ELF-1 (cell line): ENCODE results near the gene LRIG1.

Experiments
- DNase-seq: peaks from one replicate; pipeline ENCODE4 v3.0.0-alpha.2; 2016; ENCODE audit warnings: low read depth, low spot score

The LRIG1 gene

DNA sequence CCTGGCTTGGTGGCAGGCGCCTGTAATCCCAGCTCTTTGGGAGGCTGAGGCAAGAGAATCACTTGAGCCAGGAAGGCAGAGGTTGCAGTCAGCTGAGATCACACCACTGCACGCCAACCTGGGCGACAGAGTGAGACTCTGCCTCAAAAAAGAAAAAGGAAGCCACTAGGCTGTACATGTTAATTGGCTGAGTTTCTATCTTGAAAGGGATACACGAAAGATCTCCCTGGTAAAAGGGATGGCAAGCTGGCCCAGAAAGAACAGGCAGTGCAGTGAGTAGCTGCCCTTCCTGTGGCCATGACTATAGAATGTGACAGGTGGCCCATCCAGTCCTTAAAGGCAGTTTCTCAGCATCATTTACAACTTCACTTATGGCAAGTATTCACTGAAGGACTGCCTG, 12.3 kb downstream of the LRIG1 start:
- no peak for DNase-seq

DNA sequence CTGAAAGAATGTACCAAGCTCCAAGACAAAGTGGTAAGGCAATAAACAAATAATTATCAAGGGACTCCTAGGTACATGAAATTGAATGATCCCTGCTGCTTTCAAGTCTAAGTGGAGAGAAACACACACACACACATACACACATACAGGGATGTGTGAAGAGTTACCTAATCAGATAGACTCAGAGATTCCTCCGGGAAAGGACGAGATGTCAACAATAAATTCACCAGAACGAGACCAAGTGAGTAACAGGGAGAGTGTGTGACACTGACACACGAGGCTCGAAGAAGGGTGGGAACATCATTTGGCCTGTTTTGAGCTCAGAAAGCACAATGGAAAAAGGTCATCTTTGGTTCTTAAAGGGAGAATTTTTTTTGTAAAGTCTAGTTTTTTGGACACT, 13.4 kb downstream of the LRIG1 start:
- no peak for DNase-seq

DNA sequence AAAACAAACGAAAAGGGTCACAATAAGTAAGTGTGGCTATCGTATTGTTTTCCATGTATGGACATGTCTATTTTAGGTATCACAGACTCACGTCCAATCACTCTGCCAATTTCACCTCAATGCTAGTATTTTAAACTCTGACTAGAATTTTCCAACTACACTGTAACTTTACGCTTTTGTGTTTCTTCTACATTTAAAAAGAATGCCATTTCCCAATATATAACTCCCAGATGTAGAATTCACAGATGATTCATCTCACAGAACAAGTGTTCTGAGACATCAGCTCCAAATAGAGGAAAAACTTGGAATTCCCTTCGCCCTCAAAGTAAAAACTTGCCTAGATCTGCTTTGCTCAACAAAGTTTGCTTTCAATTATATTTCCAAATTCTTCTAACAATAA, 14.2 kb downstream of the LRIG1 start:
- DNase-seq, result no peak

DNA sequence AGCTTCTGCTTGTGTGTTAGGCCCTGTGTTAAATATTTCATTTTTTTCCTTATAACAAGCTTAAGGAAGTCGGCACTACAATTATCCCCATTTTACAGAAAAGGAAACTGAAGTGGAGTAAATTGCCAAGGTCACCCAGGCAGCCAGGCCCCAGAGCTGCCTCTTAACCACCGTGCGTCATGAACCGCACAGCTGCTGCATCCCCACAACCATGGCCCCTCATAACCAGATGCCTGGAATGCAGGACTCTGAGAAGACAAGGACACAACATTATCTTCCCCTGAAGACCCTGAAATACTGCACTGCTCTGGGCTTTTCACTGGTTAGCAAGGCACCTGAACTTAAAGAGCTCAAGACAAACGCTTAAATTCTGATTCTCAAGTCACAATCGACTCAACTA, 14.6 kb downstream of the LRIG1 start:
- DNase-seq, result no peak

DNA sequence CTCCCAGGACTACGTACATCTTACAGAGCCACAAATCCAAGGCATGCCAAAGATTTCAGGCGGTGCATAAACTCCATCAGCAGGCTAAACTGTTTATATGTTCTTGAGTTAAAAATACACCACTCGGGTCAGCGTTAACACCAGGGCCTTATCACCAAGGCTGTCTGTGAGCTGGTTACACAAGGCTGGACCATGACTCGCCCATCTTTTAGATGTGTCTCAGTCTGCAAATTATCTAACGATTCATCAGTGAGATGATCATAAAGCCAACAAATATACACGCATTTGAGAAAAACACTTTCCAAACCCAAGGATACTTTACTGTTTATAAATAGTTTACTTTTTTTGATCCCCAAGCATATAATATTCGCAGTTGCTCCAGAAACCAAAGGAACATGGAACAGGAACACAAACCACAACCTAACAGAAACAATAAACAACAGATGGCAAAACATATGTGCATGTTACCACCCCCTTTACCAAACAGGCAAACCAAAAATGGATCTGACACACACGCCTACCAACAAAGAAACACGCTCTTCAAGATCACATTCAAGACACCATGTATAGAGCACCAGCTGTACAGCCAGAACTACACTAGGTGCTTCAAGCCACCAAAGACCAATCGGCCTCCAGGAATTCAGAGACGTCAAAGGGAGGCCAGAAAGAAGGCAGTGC, 15.4 kb downstream of the LRIG1 start:
- DNase-seq, result no peak

DNA sequence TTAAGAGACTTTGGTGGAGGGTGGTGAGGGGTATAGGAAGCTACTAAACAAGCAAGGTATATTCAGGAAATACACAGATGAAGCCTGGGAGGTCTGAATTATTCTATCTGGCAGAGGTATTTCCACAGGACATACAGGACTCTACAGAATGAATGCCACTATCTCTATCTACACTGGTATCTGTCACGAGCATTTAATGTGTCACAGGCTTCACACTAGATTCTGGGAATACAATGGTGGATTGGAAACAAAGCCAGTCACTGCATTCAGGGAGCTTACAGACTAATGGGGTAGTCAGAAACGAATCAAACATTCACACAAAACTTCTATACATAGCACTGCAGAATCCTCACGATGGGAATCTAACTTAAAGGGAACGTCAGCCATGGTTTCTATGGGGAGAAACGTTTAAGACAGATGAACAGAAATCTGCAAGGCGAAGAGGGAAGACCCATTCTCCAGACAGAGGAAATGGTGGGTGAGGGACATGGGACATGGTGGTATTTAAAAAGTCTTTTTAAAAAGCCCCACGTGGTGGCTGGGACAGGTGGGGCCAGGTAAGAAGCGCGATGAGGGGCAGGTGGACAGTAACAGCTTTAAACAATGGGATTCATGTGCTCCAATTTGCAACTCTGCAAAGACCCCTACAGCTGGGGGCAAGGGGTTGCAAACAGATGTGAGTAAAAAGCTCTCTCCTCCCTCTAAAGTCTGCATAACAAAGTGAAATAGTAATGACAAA, 16.5 kb downstream of the LRIG1 start:
- DNase-seq, result no peak

DNA sequence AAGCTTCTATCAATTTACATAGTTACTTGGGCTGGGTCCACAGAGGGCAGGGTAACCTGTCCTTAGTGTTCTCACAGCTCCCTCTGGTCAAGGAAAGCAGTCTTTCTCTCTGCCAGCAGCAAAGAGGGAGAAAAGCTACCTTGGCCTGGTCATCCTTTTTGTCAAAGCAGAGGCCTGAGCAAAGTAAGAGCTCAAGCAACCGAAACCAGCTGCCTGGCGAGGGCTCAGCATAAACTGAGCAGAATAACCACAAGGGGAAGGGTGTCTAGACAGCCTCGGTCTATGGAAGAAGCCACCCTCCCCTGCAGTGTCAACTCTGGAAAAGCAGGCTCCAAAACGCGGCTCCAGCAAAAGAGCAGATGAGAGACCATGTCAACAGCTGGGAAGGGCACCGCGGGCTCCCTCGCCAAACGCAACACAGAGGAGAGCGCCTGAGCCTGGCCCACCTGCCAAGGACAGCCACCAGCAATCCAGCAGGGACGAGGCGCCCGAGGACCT, 17.4 kb downstream of the LRIG1 start:
- DNase-seq, result peak; percentile 35

DNA sequence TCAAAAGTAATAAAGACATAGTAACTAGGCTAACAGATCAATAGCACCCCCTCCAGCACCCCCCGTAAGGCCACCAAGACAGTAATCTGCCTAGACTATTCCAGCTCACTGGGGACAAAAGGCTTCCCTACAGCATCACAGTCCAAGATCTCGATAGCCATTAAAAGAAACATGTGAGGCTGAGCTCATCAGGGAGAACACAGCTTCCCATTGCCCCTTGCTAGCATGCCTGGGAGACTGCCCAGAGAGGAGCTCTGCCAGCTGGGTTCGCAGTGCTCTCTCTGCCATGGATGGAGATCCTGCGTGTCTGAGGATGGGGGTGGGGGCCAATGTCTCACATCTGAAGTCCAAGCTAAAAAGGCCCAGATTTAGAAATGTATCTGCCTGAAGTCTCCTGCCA, 17.8 kb downstream of the LRIG1 start:
- no peak for DNase-seq

DNA sequence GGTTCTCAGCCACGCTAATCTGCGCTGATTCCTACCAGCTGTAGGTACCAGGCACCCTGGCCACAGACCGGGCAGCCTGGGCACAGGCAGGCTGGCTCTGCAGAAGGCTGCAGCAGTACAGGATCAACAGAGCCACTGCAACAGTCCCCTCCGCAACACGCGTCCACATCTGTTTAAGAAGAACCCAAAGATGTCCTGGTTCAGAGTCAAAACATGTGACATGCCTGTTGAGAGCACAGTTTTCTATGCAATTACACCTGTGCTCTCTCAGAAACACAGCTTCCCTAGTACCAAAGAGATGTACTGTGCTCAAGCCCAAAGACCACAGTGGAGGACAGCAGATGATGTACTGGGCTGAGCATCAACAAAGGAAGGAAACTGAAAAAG, 18.8 kb downstream of the LRIG1 start:
- DNase-seq, result no peak

DNA sequence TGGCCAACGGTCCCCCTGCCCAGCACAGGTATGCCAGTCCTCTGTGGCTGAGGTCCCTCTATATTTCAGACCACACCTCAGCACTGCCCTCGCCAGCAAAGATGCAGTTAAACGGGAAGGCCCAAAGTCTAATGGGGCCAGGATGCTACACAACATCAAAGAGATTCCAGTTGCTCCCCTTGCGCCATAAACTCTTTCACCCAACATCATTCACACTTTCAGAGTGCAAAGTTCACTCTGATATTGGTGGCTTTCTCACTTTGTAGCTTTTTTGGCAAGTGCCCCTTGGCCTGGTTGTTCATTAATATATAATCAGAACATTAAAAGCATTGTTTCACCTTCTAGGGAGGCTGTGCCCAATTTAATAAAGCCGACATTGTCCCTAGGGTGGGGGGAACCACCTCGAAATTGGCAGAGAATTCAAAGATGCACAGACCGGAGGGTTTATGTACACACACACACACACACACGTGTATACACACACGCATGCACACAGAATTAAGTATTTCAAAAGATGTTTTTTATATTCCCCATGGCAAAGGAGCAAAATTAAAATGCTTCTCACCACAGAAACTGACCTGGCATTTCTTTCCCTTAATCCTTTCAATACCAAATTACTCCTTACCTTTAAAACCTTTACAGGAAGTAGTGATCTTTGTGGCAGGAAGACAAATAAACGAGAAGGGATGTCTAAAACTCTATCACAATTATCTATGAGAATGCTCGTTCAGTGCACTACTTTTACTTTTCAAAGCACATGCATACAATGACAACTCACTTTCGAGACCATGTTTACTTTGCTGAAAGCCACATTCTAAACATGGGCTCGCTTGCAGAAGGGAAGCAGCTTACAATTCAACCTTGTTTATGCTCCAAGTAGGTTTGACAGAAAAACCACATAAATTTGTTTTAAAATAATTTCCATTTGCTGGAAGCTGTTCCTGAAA, 19.5 kb downstream of the LRIG1 start:
- DNase-seq, result no peak

DNA sequence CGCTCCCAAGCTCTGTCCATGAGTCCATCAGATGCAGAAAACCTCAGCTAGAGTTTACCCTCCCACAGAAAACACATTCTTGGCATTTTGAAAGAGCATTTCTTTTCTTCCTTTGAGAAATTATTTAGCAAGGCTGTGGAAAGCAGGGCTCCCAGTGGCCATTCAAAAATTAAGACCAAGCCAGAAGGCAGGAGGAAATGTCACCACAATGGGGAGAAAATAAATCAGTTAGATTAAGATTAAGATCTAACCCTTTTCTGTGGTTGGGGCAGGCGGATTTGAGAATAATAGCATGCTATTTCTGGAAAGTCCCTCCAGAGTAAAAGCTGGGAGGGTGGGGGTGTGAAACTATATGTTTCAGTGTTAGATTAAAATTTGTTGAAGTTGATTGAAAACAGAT, 20.2 kb downstream of the LRIG1 start:
- DNase-seq, result no peak

DNA sequence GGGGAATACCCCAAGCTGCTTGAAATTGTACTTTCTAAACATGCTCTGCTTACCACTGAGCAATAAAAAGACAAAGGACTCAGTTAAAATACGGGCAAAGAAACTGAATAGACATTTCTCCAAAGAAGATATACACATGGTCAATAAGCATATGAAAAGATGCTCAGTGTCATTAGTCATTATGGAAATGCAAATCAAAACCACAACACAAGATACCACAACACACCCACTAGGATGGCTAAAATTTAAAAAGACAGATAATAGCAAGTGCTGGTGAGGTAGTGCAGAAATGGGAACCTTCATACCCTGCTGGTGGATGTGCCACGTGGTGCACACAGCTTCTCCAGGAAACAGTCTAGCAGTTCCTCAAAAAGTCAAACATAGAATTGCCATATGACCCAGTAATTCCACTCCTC, 21.3 kb downstream of the LRIG1 start:
- no peak for DNase-seq

DNA sequence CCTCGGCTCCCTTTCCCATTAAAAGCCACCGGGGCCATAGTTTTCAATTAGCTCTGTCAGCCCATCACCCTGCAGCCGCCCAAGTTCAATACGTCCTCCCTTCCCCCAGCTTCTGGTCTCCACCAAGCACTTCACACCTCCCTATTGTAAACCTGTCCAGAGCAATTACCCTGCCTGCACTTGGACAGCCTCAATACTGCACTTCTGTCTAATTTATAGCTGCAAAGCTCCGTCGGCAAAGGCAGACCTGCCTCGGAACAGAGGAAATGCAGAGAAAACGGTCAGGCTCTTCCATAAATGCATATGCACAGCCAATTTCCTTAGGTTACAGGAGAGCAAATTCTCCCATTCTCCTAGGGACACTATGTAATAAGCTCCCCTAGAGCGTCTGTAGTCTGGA, 21.9 kb downstream of the LRIG1 start:
- no peak for DNase-seq

DNA sequence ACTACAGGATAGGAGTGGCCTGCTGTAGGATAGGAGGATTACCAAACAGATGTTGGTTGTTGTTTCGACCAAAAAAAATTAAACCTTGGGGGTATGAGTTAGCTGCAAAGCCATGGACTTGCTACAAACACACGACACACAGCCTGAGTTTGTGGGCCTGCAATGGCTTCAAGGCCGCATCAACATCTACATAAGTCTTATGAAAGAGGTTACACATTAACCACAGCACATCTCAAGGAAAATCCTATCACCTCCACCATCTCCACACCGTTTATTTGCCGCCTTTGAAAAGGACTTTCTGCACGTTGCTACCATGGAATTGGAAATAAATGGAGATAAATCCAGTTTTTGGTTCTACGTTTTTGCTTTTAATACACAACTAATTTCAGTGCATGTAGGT, 23.0 kb downstream of the LRIG1 start:
- no peak for DNase-seq

DNA sequence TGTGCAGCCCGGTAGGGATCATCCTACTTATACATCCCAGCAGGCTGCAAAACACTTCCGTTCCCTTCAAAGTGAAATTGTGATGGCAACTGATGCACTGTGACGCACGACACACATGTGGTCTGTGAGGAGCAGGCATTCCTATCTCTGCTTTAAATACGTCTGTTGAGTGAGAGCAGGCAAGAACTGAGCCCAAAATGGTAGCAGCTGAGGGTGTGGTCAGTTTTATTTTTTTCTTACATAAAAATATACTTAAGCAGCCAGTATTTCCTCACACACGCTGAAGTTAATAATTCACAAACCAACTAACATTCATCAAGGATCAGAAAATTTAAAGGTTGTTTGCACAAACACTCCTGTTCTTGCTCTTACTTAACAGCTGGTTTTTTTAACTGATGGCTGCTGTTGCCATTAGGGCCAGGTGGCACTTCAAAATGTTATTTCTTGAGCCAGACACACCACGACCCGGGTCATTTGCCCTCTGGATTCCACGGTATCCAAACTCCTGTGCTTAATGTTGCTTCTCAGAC, 23.9 kb downstream of the LRIG1 start:
- DNase-seq, result no peak

DNA sequence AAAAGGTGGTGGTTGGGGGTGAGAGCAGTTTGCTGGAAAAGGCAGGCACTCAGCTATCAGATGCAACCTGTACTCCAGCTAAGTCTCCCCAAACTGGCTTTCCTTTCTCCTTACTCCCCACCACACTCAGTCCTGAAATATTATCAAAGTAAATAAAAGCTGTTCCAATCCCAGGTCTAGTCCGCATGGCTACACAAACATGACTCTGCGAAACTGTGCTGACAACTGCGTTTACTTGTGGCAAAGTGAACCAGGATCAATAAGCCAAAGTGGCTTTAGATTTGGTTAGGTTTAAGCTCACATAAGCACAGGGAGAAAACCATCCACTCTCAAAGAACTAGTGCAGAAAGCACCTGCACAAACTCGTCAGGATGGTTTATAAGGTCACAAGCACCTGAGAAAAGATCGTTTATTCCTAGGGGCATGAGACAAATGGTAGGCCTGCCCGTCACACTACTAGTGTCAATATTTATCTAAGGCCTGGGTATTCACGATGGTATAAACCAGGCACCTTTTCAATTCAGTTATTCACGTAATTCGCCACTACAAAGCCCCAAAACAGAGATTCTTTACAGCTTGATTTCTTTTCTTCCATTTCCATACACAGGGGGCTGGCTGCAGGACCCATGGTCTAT, 25.3 kb downstream of the LRIG1 start:
- DNase-seq, result no peak

DNA sequence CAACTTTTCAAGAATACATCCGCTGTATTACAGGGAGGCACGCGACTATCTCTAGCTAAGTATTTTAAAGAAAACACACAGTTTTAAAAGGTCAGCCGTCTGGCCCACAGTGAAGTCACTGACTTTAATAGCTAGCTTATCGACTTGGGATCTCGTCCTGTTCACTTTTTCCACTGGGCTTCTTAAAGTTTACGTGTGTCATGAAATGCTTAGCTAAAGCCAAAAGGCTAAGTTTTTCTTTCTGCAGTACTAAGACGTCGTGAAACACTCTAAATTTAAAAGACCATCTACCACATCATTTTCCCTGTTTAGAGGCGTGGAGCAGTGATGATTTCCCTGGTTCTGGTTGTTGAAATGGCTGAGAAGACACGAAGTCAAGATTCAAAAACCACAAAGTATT, 27.1 kb downstream of the LRIG1 start:
- DNase-seq, result no peak

DNA sequence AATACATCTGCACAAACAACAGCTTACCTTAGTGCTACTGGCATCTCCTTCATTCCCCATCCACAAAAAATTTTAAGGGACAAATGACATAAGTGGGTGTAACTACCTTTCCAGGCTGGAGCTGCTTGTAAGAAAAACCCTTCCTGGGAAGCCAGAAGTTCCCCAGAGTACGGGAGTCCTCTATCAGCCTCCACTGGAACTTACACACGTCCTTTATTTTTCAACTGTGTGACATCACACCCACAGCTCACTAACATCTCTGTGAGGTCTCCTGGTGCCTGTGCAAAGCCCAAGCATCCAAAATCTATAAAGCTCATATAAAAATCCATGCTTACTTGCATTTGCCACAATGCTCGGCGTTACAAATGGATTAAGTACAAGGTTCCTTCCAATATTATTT, 27.6 kb downstream of the LRIG1 start:
- no peak for DNase-seq

DNA sequence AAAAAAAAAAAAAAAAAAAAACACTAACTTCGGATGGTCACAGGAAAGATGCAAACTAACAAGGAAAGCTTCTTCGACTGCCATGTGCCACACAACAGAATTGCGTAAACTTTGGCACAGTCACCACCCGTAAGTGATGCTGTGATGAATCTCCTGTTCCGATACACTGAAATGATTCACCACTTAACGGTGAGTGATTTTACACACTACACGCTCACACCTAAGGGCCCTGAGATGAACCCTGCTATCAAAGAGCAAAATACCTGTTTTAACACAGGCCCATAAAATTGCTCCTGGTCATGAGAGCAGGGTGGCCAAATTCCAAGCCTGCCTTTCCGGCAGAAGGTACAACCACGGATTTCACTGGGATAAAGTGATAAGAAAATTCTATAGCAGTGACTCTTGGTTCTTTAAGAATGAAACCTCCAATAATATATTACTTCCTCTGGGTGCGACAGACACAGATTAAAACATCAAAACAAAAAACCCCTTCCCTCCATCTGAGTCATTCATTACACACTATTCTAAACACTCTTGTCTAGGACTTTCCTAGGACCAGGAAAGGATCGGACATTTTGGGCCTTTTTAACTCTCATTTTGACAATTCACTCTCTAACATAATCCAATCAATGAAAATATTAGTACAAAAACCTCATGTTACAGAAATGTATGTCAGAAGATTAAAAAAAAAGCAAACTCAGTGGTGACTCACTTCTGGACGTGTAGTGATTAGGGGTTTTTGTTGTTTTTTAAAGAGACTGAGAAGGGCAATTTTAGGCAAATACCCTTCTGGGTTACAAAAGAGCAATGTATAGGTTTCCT, 28.3 kb downstream of the LRIG1 start:
- no peak for DNase-seq

DNA sequence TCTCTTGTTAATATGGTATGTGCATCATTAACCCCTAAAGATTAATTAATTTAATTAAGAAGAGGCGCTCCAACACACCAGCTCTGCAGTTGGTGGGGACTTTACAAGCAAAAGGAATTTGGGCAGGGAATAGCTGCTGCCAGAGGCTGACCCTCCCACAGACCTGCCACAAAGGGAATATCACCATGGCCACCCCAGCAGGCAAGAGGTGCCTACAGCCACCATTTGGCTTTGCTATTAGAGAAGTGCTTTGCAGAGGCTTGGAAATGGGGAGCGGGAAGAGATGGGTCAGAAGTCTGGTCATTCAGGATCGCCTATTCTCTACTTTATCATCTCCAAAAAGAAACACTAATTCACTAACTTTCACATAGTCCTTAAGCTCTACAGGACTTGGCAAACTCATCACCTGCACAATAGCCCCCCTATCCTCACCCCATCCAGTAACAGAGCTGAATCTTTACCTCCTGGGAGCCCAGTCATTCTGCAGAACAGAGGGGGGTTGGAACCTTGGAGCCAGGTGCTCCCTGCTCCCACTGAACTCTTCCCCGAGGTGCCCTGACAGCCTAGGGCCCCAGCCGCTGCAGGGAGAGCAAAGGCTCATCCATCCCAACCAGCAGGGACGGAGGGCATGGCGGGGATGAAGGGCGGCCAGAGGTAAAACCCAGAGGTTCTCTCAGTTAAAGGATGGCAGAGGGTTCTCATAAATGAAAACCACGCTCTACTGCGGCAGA, 29.7 kb downstream of the LRIG1 start:
- DNase-seq, result no peak
